GM12864 (cell line): ENCODE data around the gene PRKCD.

ENCODE experiments used
- DNase-seq: peaks from one replicate; pipeline ENCODE4 v3.0.0-alpha.2; 2011; ENCODE audit warnings: low read depth
- H3K4me3 ChIP-seq: 2 replicates; pipeline ENCODE4 v1.5.1; 2011; ENCODE audit warnings: mild to moderate bottlenecking, low read depth, low read length, control low read depth
- CTCF ChIP-seq: IDR thresholded peaks from 2 replicates; pipeline ENCODE4 v1.5.1; 2011; ENCODE audit warnings: low read depth, mild to moderate bottlenecking, moderate library complexity, low read length, control low read depth, inconsistent platforms; ENCODE audit errors: missing control alignments

PRKCD gene

GRCh38 chr3:53224536-53224935 is 63.5 kb downstream of the PRKCD start:
- no peak for TF ChIP-seq CTCF
- H3K4me3 ChIP-seq = no peak overlapping the region
- no peak for DNase-seq

GRCh38 chr3:53225181-53225580 is 64.2 kb downstream of the PRKCD start:
- TF ChIP-seq CTCF = no peak
- no peak for DNase-seq
- no peak overlapping the region for H3K4me3 ChIP-seq

- no peak overlapping the region for H3K4me3 ChIP-seq
- TF ChIP-seq CTCF = no peak
- DNase-seq = no peak
Observed at GRCh38 chr3:53225651-53226050, 64.6 kb downstream of the PRKCD start.

GRCh38 chr3:53226142-53226840 is 65.3 kb downstream of the PRKCD start:
- no peak for DNase-seq
- no peak for TF ChIP-seq CTCF
- no peak overlapping the region for H3K4me3 ChIP-seq

- DNase-seq = no peak
- no peak overlapping the region for H3K4me3 ChIP-seq
- no peak for TF ChIP-seq CTCF
Observed at GRCh38 chr3:53226841-53227407, 65.9 kb downstream of the PRKCD start.

- no peak overlapping the region for H3K4me3 ChIP-seq
- no peak for TF ChIP-seq CTCF
- no peak for DNase-seq
Observed at GRCh38 chr3:53227993-53228885, 67.2 kb downstream of the PRKCD start.
